ENCODE measurements around the gene ALPP.

- TF ChIP-seq POLR2AphosphoS5 (IDR thresholded peaks at IDR 0.05; ENCODE audit: low read depth, low read length): no peak
- TF ChIP-seq POLR2A (IDR thresholded peaks at IDR 0.05; ENCODE audit: low read depth, low read length): no peak
- TF ChIP-seq TAF1 (IDR thresholded peaks at IDR 0.05; ENCODE audit: low read depth, low read length): no peak
- no peak for TF ChIP-seq PAX5 (IDR thresholded peaks at IDR 0.05; ENCODE audit: insufficient read depth, low read length, severe bottlenecking)
Measured at GRCh38 chr2:232385660-232386489, 7.3 kb downstream of the ALPP start.

Measured in GM12891 (cell line).